ENCODE data around the gene CDH11. TPM values are rescaled to one million over a fixed set of nuclear protein-coding genes. Genes with fewer than 3 reads are reported as not detected.
A peak's percentile ranks its signal among the peaks of the same experiment; 100 is the strongest.

CDH11 gene
- not detected in 2 replicates for total RNA-seq

- Mint-ChIP-seq H3K4me1 (ENCODE audit: low read depth) (no peaks in the 10 kb centered on the region), H3K9me3 (no peaks in the 10 kb centered on the region), H3K36me3 (ENCODE audit: low read depth) (no peaks in the 10 kb centered on the region), H3K4me3 (no peak within 1 kb of the TSS), H3K27ac (no peak within 1 kb of the TSS), H3K27me3 (ENCODE audit: insufficient read depth) (peaks cover 36% of the 10 kb centered on the region)
- intact Hi-C loops (cut with micrococcal nuclease), result no loop called here
- DNase-seq (ENCODE audit: low spot score), result no peak
These were observed at the start of gene CDH11 for GRCh38 chr16:65121870-65122723. Gene CDH11, minus strand, starts transcription at chr16:65122063. Its CDS starts 117,194 bp downstream, at chr16:65004869.

- DNase-seq (ENCODE audit: low spot score), result no peak
- Mint-ChIP-seq H3K27me3 (ENCODE audit: insufficient read depth) (no peaks in the 10 kb centered on the region), H3K36me3 (ENCODE audit: low read depth) (no peaks in the 10 kb centered on the region), H3K9me3 (no peaks in the 10 kb centered on the region), H3K4me1 (ENCODE audit: low read depth) (no peaks in the 10 kb centered on the region), H3K4me3 (no peak overlapping the region), H3K27ac (no peak overlapping the region)
- intact Hi-C loops (cut with micrococcal nuclease), result no loop called here
These were observed 32.5 kb upstream of the CDH11 start for GRCh38 chr16:65154321-65154720.

GRCh38 chr16:65153365-65154105 lies 31.7 kb upstream of the CDH11 start:
- H3K27me3 Mint-ChIP-seq (ENCODE audit: insufficient read depth), result no peaks in the 10 kb centered on the region
- H3K9me3 Mint-ChIP-seq, result no peaks in the 10 kb centered on the region
- no peaks in the 10 kb centered on the region for H3K36me3 Mint-ChIP-seq (ENCODE audit: low read depth)
- H3K4me3 Mint-ChIP-seq, result no peak overlapping the region
- no peak overlapping the region for H3K27ac Mint-ChIP-seq
- no peak for DNase-seq (ENCODE audit: low spot score)
- no peaks in the 10 kb centered on the region for H3K4me1 Mint-ChIP-seq (ENCODE audit: low read depth)
- intact Hi-C loops (cut with micrococcal nuclease), result no loop called here

GRCh38 chr16:65148804-65149203 lies 26.9 kb upstream of the CDH11 start:
- no peak overlapping the region for H3K27ac Mint-ChIP-seq
- H3K27me3 Mint-ChIP-seq (ENCODE audit: insufficient read depth), result no peaks in the 10 kb centered on the region
- H3K9me3 Mint-ChIP-seq, result no peaks in the 10 kb centered on the region
- no peak for DNase-seq (ENCODE audit: low spot score)
- no peaks in the 10 kb centered on the region for H3K36me3 Mint-ChIP-seq (ENCODE audit: low read depth)
- no peaks in the 10 kb centered on the region for H3K4me1 Mint-ChIP-seq (ENCODE audit: low read depth)
- H3K4me3 Mint-ChIP-seq, result no peak overlapping the region
- intact Hi-C loops (cut with micrococcal nuclease), result no loop called here

GRCh38 chr16:65142276-65142675 lies 20.4 kb upstream of the CDH11 start:
- no peaks in the 10 kb centered on the region for H3K27me3 Mint-ChIP-seq (ENCODE audit: insufficient read depth)
- H3K4me3 Mint-ChIP-seq, result no peak overlapping the region
- no peak overlapping the region for H3K27ac Mint-ChIP-seq
- peaks cover 3% of the 10 kb centered on the region for H3K9me3 Mint-ChIP-seq
- H3K36me3 Mint-ChIP-seq (ENCODE audit: low read depth), result no peaks in the 10 kb centered on the region
- intact Hi-C loops (cut with micrococcal nuclease), result no loop called here
- H3K4me1 Mint-ChIP-seq (ENCODE audit: low read depth), result no peaks in the 10 kb centered on the region
- no peak for DNase-seq (ENCODE audit: low spot score)

GRCh38 chr16:65136681-65137080 lies 14.8 kb upstream of the CDH11 start:
- Mint-ChIP-seq H3K36me3 (ENCODE audit: low read depth) (no peaks in the 10 kb centered on the region), H3K27me3 (ENCODE audit: insufficient read depth) (no peaks in the 10 kb centered on the region), H3K4me1 (ENCODE audit: low read depth) (no peaks in the 10 kb centered on the region), H3K4me3 (no peak overlapping the region), H3K9me3 (peaks cover 3% of the 10 kb centered on the region), H3K27ac (no peak overlapping the region)
- no peak for DNase-seq (ENCODE audit: low spot score)
- intact Hi-C loops (cut with micrococcal nuclease), result no loop called here

GRCh38 chr16:65126845-65127624 lies 5.2 kb upstream of the CDH11 start:
- intact Hi-C loops (cut with micrococcal nuclease), result loop anchor here (2.0 kb wide), 1 partner anchor 194 kb away; no protein-coding TSS in a partner anchor
- no peaks in the 10 kb centered on the region for H3K4me1 Mint-ChIP-seq (ENCODE audit: low read depth)
- peaks cover 15% of the 10 kb centered on the region for H3K27me3 Mint-ChIP-seq (ENCODE audit: insufficient read depth)
- no peak for DNase-seq (ENCODE audit: low spot score)
- no peak overlapping the region for H3K4me3 Mint-ChIP-seq
- H3K27ac Mint-ChIP-seq, result no peak overlapping the region
- H3K9me3 Mint-ChIP-seq, result no peaks in the 10 kb centered on the region
- no peaks in the 10 kb centered on the region for H3K36me3 Mint-ChIP-seq (ENCODE audit: low read depth)

- intact Hi-C loops (cut with micrococcal nuclease), result loop anchor here (2.0 kb wide), 1 partner anchor 195 kb away; no protein-coding TSS in a partner anchor
- no peaks in the 10 kb centered on the region for H3K9me3 Mint-ChIP-seq
- H3K4me1 Mint-ChIP-seq (ENCODE audit: low read depth), result no peaks in the 10 kb centered on the region
- peaks cover 20% of the 10 kb centered on the region for H3K27me3 Mint-ChIP-seq (ENCODE audit: insufficient read depth)
- DNase-seq (ENCODE audit: low spot score), result no peak
- H3K27ac Mint-ChIP-seq, result no peak overlapping the region
- no peaks in the 10 kb centered on the region for H3K36me3 Mint-ChIP-seq (ENCODE audit: low read depth)
- no peak overlapping the region for H3K4me3 Mint-ChIP-seq
These were observed 4.0 kb upstream of the CDH11 start for GRCh38 chr16:65125871-65126270.

GRCh38 chr16:65125322-65125721 lies 3.5 kb upstream of the CDH11 start:
- Mint-ChIP-seq H3K27me3 (ENCODE audit: insufficient read depth) (peaks cover 23% of the 10 kb centered on the region), H3K36me3 (ENCODE audit: low read depth) (no peaks in the 10 kb centered on the region), H3K9me3 (no peaks in the 10 kb centered on the region), H3K4me3 (no peak overlapping the region), H3K4me1 (ENCODE audit: low read depth) (no peaks in the 10 kb centered on the region), H3K27ac (no peak overlapping the region)
- no peak for DNase-seq (ENCODE audit: low spot score)
- intact Hi-C loops (cut with micrococcal nuclease), result no loop called here

- intact Hi-C loops (cut with micrococcal nuclease), result no loop called here
- Mint-ChIP-seq H3K27ac (no peak overlapping the region), H3K4me3 (no peak overlapping the region), H3K36me3 (ENCODE audit: low read depth) (no peaks in the 10 kb centered on the region), H3K4me1 (ENCODE audit: low read depth) (no peaks in the 10 kb centered on the region), H3K27me3 (ENCODE audit: insufficient read depth) (peaks cover 26% of the 10 kb centered on the region), H3K9me3 (no peaks in the 10 kb centered on the region)
- no peak for DNase-seq (ENCODE audit: low spot score)
These were observed 2.7 kb upstream of the CDH11 start for GRCh38 chr16:65124596-65124995.

GRCh38 chr16:65124212-65124548 lies 2.3 kb upstream of the CDH11 start:
- Mint-ChIP-seq H3K9me3 (no peaks in the 10 kb centered on the region), H3K27ac (no peak overlapping the region), H3K4me3 (no peak overlapping the region), H3K4me1 (ENCODE audit: low read depth) (no peaks in the 10 kb centered on the region), H3K36me3 (ENCODE audit: low read depth) (no peaks in the 10 kb centered on the region), H3K27me3 (ENCODE audit: insufficient read depth) (peaks cover 29% of the 10 kb centered on the region)
- DNase-seq (ENCODE audit: low spot score), result no peak
- intact Hi-C loops (cut with micrococcal nuclease), result no loop called here

- Mint-ChIP-seq H3K9me3 (no peaks in the 10 kb centered on the region), H3K4me1 (ENCODE audit: low read depth) (no peaks in the 10 kb centered on the region), H3K27me3 (ENCODE audit: insufficient read depth) (peaks cover 32% of the 10 kb centered on the region), H3K4me3 (no peak overlapping the region), H3K36me3 (ENCODE audit: low read depth) (no peaks in the 10 kb centered on the region), H3K27ac (peak overlapping the region; percentile 52)
- intact Hi-C loops (cut with micrococcal nuclease), result no loop called here
- no peak for DNase-seq (ENCODE audit: low spot score)
These were observed 1.7 kb upstream of the CDH11 start for GRCh38 chr16:65123396-65124211.

Data from activated T-helper 1 cell treated with anti-CD3 and anti-CD28 coated beads, Interleukin-12 subunit alpha, Interleukin-12 subunit beta, Interleukin-2, Interleukin-4 antibody, amounts not matched to agents 30 ng/mL and 10 ng/mL and 1 ng/mL, durations not matched to agents 14 hours and 24 hours and 36 hours (primary cell).